ENCODE data around the gene LILRA1. TPM values are rescaled to one million over a fixed set of nuclear protein-coding genes. Genes with fewer than 3 reads are reported as not detected.
"Not testable (repeated sequence)": the region's sequence is repeated elsewhere in the genome, so short reads cannot be mapped to it uniquely, and the experiment has no call there.

Gene LILRA1
- total RNA-seq, 1 donor from 2014 or later: 0.16 TPM

DNA sequence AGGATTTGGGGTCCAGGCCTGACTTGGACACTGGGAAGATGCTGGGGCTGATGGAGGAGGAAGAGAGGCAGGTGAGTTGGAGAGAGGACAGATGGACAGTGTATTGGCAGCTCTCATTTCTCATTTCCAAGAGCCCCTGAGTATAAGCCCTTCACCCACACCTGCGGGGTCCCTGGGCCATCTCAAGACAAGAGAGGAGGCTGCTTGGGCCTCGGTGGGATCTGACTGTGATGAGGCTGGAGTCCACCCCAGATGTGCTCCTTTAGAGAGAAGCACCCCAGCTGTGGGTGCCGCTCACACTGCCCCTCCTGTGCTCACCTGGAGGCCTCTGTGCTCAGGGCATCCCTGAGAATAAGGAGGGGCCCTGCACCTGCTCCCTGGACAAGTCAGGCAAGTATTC is 16.1 kb upstream of the LILRA1 start:
- DNase-seq: no peak

DNA sequence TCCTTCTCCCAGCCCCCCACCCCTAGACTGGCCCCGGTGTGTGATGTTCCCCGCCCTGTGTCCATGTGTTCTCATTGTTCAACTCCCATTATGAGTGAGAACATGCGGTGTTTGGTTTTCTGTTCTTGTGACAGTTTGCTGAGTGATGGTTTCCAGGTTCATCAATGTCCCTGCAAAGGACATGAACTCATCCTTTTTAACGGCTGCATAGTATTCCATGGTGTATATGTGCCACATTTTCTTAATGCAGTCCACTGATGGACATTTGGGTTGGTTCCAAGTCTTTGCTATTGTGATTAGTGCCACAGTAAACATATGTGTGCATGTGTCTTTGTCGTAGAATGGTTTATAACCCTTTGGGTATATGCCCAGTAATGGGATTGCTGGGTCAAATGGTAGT is 15.2 kb upstream of the LILRA1 start:
- DNase-seq: not testable (repeated sequence)

DNA sequence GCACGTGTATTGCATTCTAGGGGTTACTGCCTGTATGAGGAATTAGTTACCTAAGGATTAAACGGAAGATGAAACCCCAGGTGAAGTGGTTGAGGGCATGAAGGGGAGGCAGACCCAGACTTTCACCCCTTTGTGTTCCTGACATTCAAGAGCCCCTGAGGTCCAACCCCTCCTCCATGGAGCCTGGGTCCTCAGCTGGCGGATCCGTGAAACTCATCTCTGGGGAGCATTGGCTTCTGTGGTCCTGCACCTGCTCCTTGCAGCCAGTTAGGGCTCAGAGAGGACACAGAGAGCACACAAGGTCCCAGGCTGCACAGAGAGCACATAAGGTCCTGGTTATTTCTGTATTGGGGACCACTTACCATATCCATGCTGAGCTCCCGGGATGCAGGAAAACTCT is 7.0 kb upstream of the LILRA1 start:
- DNase-seq: no peak

DNA sequence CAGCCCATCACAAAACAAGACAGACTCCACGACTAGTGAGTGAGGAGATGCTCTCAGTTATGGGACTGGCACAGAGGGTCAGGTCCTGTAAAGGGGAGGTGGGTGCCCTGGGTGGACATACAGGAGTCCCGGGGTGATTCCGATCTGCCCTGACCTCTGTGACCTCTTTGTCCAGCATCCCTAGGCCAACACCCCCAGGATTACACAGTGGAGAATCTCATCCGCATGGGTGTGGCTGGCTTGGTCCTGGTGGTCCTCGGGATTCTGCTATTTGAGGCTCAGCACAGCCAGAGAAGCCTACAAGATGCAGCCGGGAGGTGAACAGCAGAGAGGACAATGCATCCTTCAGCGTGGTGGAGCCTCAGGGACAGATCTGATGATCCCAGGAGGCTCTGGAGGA is 6.4 kb upstream of the LILRA1 start:
- no peak for DNase-seq

DNA sequence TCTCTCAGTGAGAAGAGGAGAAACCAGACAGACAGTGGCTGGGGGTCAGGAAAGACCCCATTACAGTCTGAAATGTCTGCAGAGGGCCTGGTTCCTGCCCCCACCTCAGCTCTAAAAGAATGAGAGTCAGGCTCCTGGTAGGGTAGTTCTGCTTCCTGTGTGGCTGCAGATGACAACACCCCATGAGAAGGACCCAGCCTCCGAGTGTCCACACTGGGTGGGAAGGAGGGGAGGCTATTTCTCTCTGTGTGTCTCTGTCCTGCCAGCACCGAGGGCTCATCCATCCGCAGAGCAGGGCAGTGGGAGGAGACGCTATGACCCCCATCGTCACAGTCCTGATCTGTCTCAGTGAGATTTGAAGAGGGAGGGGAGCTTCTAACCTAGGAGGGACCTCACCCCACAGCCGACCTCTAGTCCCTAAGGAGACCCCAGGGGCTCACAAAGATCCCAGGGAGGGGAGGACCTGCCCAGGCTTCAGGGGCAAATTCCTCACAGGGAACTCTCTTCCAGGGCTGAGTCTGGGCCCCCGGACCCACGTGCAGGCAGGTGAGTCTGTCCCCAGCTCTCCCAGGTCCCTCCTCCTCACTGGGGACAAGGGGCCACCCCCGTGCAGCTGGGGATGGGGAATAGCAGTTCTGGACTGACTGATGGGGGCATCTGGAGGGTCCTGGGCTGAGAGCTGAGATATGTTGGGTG is 647 bp downstream of the LILRA1 start:
- not testable (repeated sequence) for DNase-seq

DNA sequence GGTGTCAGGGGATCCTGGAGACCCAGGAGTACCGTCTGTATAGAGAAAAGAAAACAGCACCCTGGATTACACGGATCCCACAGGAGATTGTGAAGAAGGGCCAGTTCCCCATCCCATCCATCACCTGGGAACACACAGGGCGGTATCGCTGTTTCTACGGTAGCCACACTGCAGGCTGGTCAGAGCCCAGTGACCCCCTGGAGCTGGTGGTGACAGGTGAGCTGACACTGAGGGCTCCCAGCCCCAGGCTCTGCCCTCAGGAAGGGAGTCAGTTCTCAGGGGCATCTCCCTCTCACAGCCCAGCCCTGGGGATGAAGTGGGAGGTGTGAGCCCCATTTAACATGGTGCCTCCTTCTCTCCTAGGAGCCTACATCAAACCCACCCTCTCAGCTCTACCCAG is 1.3 kb downstream of the LILRA1 start:
- DNase-seq: no peak

DNA sequence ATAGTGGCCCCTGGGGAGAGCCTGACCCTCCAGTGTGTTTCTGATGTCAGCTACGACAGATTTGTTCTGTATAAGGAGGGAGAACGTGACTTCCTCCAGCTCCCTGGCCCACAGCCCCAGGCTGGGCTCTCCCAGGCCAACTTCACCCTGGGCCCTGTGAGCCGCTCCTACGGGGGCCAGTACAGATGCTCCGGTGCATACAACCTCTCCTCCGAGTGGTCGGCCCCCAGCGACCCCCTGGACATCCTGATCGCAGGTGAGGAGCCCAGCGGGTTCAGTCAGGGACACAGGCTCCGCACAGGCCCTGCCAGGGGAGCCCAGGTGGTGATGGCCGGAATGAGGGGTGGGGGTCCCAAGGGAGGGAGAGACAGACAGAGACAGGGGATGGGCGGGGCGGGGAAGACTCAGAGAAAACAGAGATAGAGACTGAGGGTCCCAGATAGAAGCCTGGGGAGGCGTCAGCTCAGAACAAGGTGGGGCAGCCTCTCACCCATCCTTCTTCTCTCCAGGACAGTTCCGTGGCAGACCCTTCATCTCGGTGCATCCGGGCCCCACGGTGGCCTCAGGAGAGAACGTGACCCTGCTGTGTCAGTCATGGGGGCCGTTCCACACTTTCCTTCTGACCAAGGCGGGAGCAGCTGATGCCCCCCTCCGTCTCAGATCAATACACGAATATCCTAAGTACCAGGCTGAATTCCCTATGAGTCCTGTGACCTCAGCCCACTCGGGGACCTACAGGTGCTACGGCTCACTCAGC is 2.4 kb downstream of the LILRA1 start:
- not testable (repeated sequence) for DNase-seq

DNA sequence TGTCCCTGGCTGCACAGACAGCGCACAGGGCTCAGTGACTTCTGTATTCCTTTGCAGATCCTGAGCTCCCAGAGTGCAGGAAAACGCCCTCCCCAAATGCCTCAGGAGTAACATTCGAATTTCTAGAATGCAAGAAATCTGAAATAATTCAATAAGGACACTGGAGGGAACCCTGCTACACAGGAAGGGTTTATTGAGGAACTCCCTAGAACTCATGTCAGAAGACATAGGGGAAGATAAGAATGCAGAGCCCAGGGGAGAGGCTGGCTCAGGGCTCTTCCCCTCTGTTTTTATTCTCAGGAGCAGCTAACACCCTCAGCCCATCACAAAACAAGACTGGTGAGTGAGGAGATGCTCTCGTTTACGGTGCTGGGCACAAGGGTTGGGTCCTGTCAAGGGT is 6.8 kb downstream of the LILRA1 start:
- no peak for DNase-seq

DNA sequence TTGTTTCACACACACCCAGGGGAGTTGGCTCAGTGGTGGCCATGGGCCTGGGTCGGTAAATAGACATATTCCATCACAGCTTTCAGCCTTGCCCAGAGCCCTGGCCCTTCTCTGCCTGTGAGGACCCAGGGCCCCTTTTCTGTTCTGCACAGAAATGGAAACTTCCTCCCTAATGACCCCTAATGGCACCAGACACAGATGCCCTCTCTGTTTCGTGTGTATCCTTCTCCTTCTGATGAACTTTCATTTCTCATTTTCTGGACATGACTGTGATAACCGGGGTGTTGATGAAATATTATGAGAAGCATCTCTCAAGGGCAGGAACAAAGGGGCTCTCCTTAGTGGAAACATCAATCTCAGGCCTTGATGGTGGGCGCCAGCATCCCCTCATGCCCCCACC is 12.8 kb downstream of the LILRA1 start:
- DNase-seq: no peak

DNA sequence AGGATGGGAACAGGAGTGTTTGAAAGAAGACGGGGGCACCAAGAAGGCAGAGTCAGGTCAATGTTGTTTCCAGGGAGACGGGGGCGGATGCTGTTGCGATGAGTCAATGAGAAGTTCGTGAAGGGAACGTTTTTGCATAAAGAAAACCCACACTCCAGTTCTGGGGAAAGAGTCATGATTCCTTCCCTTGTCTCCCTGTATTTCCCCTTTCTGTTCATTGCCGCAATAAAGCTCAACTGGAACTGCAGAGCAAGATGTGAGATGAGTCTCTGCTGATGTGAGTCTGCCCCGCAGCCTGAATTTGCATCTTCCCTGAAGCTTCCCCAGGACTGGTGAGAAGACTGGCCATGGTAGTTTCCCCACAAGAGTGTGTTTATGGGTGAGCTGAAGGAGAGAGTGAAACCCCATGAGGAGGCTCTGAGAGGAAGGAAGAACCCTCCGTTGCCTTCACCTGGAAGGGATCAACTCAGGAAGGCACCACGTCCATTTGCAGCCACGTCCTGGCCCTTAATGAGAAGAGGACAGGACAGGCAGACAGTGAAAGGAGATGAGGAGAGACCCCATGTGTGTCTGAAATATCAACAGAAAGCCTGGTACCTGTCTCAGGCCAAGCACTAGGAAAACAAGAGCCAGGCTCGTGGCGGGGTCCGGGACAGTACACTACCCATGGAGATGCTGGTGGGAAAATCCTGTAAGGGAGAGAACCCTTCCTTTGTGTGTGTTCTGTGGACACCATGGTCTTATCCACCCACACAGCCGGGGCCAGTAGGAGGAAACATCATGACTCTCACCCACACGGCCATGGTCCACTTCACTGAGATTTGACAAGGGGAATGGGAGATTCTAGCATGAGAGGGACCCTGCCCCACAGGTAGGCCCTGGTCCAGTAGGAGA is 13.7 kb downstream of the LILRA1 start:
- DNase-seq: no peak

DNA sequence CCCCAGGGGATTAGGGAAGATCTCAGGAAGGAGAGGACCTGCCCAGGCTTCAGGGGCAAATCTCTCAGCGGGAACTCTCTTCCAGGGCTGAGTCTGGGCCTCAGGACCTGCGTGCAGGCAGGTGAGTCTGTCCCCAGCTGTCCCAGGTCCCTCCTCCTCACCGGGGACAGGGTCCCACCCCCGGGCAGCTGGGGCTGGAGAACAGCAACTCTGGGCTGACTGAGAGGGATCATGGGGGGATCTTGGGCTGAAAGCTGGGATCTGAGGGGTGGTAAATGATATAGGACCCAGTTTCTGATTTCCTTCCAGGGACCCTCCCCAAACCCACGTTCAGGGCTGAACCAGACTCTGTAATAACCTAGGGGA is 14.3 kb downstream of the LILRA1 start:
- no peak for DNase-seq

DNA sequence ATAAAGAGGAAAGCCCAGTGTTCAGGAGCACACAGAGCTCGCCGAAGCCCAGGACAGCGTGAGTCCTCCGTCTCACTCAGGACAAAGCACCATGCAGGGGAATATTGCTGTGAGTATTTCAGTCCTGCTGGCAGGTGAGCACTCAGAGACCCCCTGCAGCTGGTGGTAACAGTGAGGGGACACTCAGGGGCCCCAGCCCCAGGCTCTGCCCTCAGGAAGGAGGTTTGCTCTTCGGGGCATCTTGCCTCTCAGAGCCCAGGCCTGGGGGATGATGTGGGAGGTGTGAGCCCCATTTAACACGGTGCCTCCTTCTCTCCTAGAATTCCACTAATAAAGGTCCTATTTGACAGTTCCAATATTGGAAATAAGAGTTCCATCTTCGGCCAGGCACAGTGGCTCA is 14.8 kb downstream of the LILRA1 start:
- no peak for DNase-seq

DNA sequence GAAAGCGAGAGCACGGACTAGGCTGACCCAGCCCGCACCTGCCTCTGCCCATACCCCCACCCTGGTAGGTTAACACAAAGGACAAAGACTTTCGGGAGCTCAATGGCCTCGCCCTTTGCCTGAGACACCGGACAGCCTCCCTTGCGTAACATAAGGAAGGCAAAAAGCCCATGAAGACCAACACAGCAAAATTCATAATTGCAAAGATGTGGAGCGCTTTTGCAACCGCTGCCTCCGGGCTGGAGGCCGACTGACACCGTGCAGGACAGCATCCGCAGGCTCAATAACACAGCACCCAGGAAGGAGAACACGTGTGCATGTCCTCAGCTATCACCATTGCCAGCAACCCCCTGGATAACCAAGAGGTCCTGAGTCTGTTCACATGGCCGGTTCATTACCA is 15.4 kb downstream of the LILRA1 start:
- DNase-seq: no peak

DNA sequence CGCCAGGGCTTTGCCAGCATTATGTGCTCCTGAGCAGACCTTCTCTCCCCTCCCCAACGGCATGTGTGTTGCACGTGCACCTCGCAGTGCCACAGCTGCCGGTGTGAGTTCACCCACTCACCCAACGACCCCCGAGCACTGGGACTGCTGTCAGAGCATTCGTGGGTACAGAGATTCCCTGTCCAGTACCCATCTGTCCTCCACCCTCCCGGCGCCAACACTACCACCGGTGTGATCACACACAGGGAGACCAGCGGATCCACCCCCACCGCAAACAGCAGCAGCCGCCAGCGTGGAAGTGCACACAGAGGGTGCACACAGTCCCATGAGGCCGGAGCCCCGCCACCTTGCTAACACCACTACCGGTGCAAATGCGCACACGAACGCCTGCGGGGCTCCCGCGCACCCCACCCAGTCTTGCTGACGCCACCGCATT is 15.9 kb downstream of the LILRA1 start:
- no peak for DNase-seq

DNA sequence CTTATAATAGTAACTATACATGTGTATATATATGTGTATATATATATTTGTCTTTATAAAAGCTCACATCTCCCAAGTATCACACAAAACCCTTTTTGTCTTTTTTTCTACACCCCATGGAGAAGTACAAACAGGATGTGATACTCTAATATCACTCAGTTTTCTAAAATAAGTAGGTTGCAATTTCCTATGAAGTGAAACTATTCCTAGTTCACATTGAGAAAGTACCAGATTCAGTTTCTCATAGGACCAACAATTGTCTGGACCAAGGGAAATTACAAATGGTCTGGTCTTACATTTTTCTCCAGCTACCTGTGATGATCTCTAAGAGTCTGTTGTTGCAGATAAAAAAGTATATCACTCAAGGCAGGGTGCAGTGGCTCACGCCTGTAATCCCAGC is 19.0 kb downstream of the LILRA1 start:
- no peak for DNase-seq

DNA sequence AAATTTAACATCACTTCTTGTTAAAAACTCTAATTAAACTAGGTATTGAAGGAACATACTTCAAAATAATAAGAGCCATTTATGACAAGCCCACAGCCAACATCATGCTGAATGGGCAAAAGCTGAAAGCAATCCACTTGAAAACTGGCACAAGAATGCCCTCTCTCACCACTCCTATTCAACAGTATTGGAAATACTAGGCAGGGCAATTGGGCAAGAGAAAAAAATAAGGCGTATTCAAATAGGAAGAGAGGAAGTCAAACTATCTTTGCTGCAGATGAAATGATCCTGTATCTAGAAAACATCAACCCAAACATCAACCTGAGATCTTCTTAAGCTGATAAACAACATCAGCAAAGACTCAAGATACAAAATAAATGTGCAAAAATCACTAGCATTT is 21.3 kb downstream of the LILRA1 start:
- DNase-seq: no peak

DNA sequence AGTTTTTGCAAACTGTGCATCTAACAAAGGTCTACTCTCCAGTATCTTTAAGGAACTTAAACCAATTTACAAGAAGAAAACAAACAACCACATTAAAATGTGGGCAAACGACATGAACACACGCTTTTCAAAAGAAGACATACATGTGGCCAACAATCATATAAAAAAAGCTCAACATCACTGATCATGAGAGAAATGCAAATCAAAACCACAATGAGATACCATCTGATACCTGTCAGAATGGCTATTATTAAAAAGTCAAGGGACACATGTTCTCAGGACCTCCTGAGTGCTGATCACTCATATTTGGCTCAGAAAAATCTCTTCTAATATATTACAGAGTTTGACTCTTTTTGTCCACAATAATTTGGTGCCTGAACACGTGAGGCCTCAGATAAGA is 22.6 kb downstream of the LILRA1 start:
- no peak for DNase-seq

DNA sequence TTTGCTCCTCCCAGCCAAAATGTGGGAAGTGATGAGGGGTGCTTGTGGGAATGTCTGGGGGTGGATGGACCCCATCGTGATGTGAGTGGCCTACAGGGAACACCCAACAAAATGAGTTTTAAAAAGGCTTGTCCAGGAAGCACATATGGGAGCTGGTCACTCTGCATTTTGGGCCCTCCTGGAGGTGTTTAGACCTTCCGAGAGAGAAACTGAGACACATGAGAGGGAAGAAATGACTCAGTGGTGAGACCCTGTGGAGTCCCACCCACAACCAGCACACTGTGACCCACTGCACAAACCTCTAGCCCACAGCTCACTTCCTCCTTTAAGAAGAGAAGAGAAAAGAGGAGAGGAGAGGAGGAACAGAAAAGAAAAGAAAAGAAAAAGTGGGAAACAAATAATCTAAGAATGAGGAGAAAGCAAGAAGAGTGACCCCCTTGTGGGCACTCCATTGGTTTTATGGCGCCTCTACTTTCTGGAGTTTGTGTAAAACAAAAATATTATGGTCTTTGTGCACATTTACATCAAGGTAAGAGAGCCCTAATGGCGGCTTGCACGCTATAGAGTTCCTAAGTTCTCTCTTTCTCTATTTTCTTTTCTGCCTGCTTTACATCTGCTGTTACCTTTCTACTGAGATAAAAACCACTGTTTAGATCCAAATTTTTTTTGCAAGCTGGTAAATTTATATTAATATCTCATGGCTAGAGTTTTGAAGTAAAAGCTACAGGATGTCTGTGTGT is 23.6 kb downstream of the LILRA1 start:
- DNase-seq: no peak

DNA sequence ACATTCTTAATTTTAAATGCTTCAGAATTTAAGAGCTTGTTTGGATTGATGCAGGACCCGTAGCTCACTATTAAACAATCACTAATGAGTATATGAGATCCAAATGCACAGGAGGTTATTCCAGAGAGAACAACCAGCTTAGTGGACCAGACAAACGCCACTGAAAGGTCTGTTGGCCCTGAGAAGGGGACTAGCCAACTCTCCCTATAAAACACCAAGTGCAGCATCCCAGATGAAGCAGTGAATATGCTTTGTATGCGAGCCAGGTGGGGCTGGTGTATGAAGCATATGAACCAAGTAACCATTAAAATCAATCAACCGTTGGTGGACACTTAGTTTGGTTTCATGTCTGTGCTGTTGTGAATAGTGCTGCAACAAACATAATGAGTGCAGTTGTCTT is 27.0 kb downstream of the LILRA1 start:
- no peak for DNase-seq

DNA sequence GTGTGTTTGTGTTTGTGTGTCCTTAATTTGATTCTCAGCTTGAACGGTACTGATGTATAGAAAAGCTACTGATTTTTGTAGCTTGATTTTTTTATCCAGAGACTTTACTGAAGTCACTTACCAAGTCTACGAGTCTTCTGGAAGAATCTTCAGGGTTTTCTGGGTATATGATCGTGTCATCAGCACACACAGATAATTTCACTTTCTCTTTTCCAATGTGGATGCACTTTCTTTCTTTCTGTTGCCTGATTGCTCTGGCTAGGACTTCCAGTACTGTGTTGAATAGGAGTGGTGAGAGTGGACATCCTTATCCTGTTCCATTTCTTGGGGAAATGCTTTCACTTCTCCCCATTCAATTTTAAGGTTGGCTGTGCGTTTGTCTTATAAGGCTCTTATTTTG is 29.0 kb downstream of the LILRA1 start:
- DNase-seq: no peak

DNA sequence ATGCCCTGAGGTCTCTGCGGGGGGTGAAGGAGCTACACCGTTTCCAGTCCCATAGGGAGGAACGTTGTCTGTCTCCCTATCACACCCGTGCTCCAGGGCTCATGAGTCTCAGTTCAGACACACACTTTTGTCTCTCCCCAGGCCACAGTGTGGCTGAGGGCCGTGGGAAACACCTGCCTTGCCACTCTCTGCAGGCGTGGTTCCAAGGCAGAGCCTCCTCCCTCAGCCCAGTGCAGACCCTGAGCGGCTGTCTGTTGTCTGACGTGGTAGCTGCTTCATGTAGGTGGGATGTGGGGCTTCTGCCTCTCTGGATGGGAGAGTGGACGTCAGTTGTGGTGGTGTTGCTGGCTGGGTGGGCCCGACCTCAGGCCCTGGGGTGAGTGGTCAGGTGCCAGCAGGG is 30.8 kb downstream of the LILRA1 start:
- DNase-seq: not testable (repeated sequence)

DNA sequence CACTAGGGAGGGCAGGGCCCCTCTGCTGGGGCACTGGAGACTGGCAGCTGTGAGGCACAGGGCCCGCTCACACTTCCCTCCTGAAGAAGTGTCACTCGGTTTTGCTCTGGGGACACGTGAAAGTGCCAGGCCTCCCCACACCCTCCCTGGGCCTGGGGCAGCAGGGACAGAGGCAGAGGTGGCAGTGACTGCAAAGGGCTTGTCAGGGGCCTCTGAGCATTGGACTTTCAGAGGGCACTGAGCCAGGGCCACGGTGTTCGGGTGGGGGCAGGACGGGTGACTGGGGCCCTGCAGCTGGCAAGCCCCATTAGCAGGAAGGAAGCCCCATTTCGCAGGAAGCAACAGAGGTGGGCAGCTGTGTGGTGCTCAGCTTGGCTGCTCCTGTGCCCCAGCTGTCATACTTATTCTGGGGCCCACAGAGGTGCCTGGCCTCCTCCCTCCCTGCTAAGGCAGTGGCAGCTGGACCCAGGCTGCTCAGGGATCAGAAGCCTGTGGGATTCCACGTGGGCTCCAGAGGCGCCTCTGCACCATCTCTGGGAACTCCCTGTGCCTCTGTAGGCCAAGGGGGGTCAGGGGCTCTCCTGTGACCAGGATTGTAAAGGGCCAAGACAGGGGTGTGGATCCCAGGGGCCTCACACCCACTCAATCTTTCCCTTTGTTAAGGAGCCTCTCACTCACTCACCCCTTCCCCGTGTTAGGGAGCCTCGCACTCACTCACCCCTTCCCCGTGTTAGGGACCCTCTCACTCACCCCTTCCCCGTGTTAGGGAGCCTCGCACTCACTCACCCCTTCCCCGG is 31.7 kb downstream of the LILRA1 start:
- not testable (repeated sequence) for DNase-seq

Measured in occipital lobe (tissue), 2 donors.